NT2/D1 (cell line): ENCODE data around the gene AKR7A2.

ENCODE experiments used
- DNase-seq: peaks from one replicate; pipeline ENCODE4 v3.0.0-alpha.2; 2011; ENCODE audit warnings: low read depth, low spot score
- H3K27me3 ChIP-seq: 2 replicates; pipeline ENCODE4 v1.6.0; 2011; ENCODE audit warnings: mild to moderate bottlenecking; ENCODE audit not compliant: insufficient read length, insufficient read depth
- H3K36me3 ChIP-seq: 2 replicates; pipeline ENCODE4 v1.6.1; 2011; ENCODE audit warnings: mild to moderate bottlenecking, low read length, mixed read lengths; ENCODE audit not compliant: insufficient read depth, insufficient read length
- H3K4me1 ChIP-seq: 2 replicates; pipeline ENCODE4 v1.5.1; 2011; ENCODE audit not compliant: insufficient read depth, insufficient read length
- H3K4me3 ChIP-seq: 2 replicates; pipeline ENCODE4 v1.5.1; 2011; ENCODE audit warnings: low read depth; ENCODE audit not compliant: insufficient read length
- H3K9ac ChIP-seq: 2 replicates; pipeline ENCODE4 v1.6.0; 2011; ENCODE audit warnings: low read depth; ENCODE audit not compliant: insufficient read length
- H3K9me3 ChIP-seq: 2 replicates; pipeline ENCODE4 v1.5.1; 2011; ENCODE audit warnings: mild to moderate bottlenecking, low read length; ENCODE audit not compliant: insufficient read depth
- SUZ12 ChIP-seq: IDR thresholded peaks from 2 replicates; pipeline ENCODE4 v1.6.1; 2011; ENCODE audit not compliant: insufficient read length, insufficient read depth; ENCODE audit errors: extremely low read depth
- YY1 ChIP-seq: IDR thresholded peaks from 2 replicates; pipeline ENCODE4 v1.6.1; 2011; ENCODE audit not compliant: insufficient read length, insufficient read depth
- ZNF274 ChIP-seq: IDR thresholded peaks from 2 replicates; pipeline ENCODE4 v1.6.1; 2011; ENCODE audit warnings: mild to moderate bottlenecking, low read depth, low read length

The AKR7A2 gene

DNA sequence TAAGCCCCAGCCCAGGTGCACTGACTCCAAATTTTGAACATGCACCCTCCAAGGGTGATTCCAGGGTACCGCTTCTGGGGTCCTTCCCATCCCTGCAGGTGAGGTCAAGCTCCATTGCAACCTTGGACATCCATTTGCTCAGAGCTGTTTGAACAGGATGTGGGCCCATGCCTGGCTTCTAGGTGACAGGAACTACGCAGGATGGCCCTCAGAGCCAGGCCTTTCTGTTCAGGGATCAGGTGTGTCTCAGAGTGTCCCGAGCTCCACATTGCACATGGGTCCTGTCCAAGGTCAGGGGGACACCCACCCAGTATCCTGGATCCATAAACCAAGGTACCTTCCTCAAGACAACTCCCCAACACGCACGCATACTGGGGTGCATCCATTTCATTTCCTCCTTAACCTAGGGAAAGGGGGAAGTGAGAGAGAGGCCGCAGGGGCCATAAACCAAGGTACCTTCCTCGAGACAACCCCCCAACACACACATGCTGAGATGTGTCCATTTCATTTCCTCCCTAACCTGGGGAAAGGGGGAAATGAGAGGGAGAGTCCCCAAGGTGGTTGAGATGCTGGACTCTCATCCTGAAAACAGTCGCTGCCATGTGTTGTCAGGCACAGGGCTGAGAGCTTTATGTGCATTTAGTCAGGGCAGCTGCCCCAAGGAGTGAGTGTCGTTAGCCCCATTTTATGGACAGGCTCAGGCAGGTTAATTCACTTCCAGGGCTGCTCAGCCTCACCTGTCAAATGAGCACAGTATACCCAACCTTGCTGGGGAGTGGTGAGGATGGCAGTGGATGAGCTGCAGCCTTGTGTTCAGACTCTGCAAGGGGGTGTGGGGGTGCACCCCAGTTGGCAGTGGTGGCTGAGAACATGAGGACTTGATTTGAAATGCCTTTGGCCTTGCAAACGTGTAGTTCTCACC, 2.3 kb upstream of the AKR7A2 start:
- no peak for DNase-seq
- Histone ChIP-seq H3K9ac (peak overlapping the region; percentile 17), H3K4me1 (peaks cover 11% of the 10 kb centered on the region), H3K9me3 (no peaks in the 10 kb centered on the region), H3K27me3 (peaks cover 6% of the 10 kb centered on the region), H3K36me3 (peaks cover 29% of the 10 kb centered on the region), H3K4me3 (no peak overlapping the region)
- TF ChIP-seq SUZ12 (no peak), ZNF274 (no peak), YY1 (no peak)

DNA sequence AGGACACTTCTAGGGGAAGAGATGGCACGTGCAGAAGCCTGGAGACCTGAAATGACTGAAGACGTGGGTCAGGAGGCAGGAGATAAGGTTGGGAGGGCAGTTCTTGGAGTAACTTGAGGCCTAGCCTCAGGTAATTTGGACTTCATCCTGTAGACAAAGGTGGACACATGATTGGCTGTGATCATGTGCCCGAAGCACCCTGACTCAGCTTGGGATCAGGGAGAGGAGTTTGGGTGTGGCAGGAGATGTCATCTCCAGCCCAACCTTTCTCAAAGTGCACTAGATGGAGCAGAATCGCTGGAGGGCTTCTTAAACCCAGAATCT, 1.7 kb upstream of the AKR7A2 start:
- no peak for DNase-seq
- TF ChIP-seq ZNF274 (no peak), YY1 (no peak), SUZ12 (no peak)
- H3K36me3 ChIP-seq = peaks cover 28% of the 10 kb centered on the region
- H3K27me3 ChIP-seq = peaks cover 6% of the 10 kb centered on the region
- no peak overlapping the region for H3K4me3 ChIP-seq
- H3K9ac ChIP-seq = no peak overlapping the region
- H3K4me1 ChIP-seq = peaks cover 11% of the 10 kb centered on the region
- no peaks in the 10 kb centered on the region for H3K9me3 ChIP-seq

DNA sequence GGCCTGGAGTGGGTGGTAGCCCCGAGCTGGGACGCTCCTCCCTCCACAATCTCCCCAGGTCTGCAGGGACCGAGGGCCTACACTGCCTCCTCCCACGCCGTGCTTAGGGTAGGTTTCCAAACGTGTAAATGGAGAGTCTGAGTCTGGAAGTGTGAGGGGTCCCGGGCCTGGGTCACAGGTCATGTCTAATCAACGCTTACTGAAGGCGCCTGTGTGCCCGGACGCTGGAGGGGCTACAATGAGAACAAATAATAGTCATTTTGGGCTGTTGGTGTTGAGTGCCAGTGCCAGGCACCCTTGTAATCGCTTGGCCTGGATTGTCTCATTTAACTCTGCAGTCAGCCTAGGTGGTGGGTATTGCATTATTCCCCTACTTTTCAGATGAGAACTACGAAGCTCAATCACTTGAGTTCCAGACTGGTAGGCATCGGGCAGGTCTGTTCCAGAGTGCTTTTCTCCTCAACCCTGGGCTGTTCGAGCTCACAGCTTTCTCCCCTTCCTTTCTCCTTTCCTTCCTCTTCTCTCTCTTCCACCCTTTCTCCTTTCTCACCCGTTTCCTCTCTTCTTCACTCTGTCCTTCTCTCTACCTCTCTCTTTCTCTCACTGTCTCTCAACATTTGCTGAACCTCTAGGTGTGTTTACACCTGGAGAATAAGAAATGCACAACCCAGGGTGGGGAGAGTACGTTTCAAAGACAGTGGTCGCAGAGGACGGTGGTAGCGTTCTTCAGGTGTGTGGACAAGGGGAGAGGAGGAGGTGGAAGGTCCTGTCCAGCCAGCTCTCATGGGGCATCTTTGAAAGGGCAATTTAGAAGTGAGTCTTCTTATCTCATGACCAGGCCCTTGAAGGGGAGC, 1.1 kb upstream of the AKR7A2 start:
- Histone ChIP-seq H3K9me3 (no peaks in the 10 kb centered on the region), H3K4me3 (peak overlapping the region; percentile 79), H3K27me3 (peaks cover 6% of the 10 kb centered on the region), H3K9ac (peak overlapping the region; percentile 90), H3K4me1 (peaks cover 11% of the 10 kb centered on the region), H3K36me3 (peaks cover 28% of the 10 kb centered on the region)
- TF ChIP-seq ZNF274 (no peak), YY1 (no peak), SUZ12 (no peak)
- DNase-seq = no peak

DNA sequence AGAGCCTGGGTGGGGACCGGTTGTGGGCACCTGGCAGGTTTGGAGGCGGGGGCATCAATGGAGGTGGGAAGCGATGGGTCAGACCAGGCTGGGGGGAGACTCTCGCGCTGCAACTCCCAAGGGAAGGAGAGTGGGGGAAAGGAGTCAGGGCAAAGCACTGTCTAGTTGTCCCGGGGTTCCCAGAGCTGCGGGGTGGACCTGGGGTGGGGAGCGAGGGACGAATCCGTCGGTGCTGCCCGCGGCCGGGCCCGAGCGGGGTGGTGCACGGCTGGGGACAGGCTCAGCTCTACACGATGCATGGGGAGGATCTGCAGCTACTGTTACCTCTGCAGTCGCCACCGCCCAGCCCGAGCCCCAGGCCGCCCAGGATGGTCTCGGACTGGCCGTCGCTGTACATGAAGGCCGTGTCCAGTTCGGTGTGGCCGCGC, 427 bp downstream of the AKR7A2 start:
- Histone ChIP-seq H3K36me3 (peaks cover 29% of the 10 kb centered on the region), H3K4me1 (peaks cover 6% of the 10 kb centered on the region), H3K9me3 (no peaks in the 10 kb centered on the region), H3K27me3 (peaks cover 6% of the 10 kb centered on the region), H3K9ac (peak overlapping the region; percentile 89), H3K4me3 (peak overlapping the region; percentile 79)
- TF ChIP-seq ZNF274 (no peak), SUZ12 (no peak), YY1 (no peak)
- DNase-seq = no peak

DNA sequence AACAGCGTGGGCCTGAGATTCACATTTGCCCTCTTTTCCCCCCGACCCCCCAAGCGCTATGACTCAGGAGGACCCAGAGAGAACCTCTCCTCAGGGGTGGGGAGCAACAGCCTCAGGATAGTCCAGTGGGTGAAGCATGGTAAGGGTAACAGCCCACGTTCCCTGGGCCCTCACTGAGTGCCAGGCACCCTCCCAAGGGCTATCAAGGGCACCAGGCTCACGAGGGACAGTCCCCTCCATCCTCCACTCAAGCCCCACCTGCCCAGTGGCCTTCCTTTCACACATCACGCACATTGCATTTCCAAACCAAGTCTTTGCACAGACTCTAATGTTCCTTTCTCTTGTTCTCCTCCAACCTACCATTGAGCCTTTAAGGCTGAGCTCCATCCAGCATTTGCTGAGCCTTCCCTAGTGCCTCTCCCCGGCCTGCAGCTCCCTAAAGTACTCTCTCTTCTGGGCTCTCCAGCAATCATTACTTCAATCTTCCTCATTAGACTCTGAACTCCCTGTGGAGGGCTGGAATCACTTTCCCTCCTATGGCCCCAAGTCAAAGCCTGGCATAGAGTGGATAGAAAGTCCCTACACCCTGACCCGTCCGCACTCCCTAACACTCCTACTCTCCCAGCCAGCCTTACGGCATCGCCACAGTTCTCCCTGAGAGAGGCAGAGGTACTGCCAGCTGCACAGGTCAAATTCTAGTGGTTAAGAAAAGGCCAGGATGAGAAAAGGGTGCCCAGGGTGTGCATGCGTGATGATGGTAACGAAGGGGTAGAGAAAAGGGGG, 1.0 kb downstream of the AKR7A2 start:
- Histone ChIP-seq H3K36me3 (peaks cover 36% of the 10 kb centered on the region), H3K9me3 (no peaks in the 10 kb centered on the region), H3K27me3 (peaks cover 6% of the 10 kb centered on the region), H3K4me3 (peak overlapping the region; percentile 79), H3K9ac (peak overlapping the region; percentile 89), H3K4me1 (peaks cover 6% of the 10 kb centered on the region)
- TF ChIP-seq ZNF274 (no peak), SUZ12 (no peak), YY1 (no peak)
- DNase-seq = no peak

DNA sequence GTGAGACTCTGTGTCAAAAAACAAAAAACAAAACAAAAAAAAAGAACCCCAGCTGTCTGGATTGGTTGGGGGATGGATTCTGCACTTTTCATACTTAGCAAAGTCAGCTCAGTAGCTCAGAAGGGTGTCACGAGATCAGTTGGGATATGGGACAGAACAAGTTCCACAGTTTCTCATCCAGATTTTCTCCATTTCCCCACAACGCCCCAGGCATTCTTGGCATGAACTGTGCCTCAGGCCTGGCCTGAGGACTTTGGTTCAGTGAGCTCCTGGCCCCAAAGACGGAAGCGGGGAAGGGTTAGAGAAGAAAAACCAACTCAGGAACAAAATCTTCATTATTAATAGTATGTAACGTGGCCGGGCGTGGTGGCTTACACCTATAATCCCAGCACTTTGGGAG, 1.9 kb downstream of the AKR7A2 start:
- Histone ChIP-seq H3K27me3 (peaks cover 6% of the 10 kb centered on the region), H3K9me3 (no peaks in the 10 kb centered on the region), H3K9ac (no peak overlapping the region), H3K36me3 (peaks cover 44% of the 10 kb centered on the region), H3K4me3 (no peak overlapping the region), H3K4me1 (peaks cover 6% of the 10 kb centered on the region)
- no peak for DNase-seq
- TF ChIP-seq SUZ12 (no peak), ZNF274 (no peak), YY1 (no peak)
